Retinal pigment epithelial cell (primary cell): ENCODE results near the gene NSL1.
"Not testable (repeated sequence)": the region's sequence is repeated elsewhere in the genome, so short reads cannot be mapped to it uniquely, and the experiment has no call there.

ENCODE experiments used
- DNase-seq: peaks from one replicate; pipeline ENCODE4 v3.0.0-alpha.2; 2010; ENCODE audit warnings: low read depth
- H3K4me3 ChIP-seq: 2 replicates; pipeline ENCODE4 v1.5.1; 2011; ENCODE audit warnings: mild to moderate bottlenecking, low read length, control low read depth, moderate library complexity
- TF ChIP-seq, protein P1 (sequence below): conservative IDR thresholded peaks from 2 replicates; pipeline ENCODE4 v1.5.1; 2011; ENCODE audit warnings: low read depth, low read length, control low read depth, inconsistent platforms

The NSL1 gene

GRCh38 chr1:212728606-212729005 is 63.0 kb downstream of the NSL1 start:
- DNase-seq: no peak
- no peak overlapping the region for H3K4me3 ChIP-seq
- TF ChIP-seq, protein P1, sequence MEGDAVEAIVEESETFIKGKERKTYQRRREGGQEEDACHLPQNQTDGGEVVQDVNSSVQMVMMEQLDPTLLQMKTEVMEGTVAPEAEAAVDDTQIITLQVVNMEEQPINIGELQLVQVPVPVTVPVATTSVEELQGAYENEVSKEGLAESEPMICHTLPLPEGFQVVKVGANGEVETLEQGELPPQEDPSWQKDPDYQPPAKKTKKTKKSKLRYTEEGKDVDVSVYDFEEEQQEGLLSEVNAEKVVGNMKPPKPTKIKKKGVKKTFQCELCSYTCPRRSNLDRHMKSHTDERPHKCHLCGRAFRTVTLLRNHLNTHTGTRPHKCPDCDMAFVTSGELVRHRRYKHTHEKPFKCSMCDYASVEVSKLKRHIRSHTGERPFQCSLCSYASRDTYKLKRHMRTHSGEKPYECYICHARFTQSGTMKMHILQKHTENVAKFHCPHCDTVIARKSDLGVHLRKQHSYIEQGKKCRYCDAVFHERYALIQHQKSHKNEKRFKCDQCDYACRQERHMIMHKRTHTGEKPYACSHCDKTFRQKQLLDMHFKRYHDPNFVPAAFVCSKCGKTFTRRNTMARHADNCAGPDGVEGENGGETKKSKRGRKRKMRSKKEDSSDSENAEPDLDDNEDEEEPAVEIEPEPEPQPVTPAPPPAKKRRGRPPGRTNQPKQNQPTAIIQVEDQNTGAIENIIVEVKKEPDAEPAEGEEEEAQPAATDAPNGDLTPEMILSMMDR: no peak

DNA sequence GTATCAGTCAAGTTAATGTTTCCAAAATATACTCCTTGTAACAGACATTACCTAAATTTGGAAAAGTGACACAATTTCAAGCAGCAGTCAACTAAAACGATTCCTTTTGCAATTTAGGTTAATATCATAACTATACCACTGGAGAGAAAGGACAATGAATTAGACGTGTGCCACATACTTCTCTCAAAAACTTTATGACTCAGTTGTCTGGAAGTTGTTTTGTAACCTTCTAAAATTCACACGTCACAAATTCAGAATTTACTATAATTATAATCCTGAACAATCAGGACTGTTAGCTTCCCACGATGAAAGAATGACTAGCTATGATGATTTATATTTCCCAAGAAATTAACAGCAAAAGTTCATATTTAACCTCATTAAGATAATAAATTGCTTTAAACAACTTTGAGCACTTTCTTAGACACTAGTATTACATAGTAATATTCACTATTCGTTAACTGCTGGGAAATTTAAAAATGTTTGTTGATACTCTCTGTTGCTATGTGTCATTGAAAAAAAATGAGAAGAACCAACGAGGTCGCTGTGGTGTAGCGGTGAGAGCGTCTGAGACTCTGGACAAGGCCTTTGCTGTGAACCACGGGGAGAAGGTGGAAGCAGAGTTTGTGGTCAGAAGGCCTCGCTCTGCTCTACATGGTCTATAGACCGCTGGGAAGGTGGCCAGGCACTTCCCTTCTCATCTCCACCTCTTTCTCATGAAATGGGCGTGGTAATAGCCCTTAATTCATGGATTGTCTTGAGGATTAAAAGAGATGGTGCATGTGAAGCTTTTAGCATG is 64.0 kb downstream of the NSL1 start:
- TF ChIP-seq, protein P1: no peak
- no peak overlapping the region for H3K4me3 ChIP-seq
- no peak for DNase-seq

- not testable (repeated sequence) for DNase-seq, H3K4me3 ChIP-seq
These were observed 66.9 kb downstream of the NSL1 start for GRCh38 chr1:212724679-212725078.

GRCh38 chr1:212722270-212722957 is 69.2 kb downstream of the NSL1 start:
- no peak overlapping the region for H3K4me3 ChIP-seq
- TF ChIP-seq, protein P1: no peak
- DNase-seq: no peak

DNA sequence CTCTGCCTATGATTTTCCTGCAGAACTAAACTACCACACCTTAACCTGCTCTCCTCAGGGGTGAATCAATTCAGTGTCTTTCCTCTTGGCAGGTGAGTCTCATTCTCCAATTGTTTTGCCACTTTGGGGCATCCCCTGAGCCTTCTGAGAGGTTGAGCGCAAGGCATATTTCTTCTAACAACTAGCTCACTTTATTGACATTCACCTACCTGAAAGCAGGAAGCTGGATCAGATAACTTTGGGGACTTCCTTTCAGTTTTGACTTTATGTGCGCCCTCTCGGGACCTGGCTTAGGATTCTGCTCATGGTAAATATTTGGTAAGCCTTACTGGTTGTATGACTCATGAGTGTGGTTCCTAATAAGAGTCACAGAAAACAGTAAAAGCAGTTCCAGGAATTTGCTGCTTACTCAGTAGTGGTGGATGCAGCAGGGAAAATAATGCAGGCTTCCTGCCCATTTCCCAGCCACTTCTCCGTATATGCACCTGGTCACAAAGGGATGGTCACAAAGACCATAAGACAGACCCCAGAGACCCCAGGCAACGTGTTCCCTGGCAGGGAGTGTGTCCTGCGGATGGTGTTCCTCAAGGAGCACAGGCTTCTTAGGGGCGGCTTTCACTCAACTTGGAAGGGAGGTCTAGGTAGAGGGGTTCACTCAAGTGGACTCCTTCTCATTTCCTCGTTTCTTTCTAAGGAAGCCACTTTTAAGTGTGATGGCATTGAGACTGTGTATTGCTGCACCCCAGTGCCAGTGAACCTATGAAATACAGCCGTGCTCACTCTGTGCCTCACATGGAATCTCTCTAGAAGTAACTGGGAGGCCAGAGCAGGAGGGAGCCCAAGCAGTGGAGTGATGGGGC is 70.0 kb downstream of the NSL1 start:
- no peak for DNase-seq
- TF ChIP-seq, protein P1: no peak

DNA sequence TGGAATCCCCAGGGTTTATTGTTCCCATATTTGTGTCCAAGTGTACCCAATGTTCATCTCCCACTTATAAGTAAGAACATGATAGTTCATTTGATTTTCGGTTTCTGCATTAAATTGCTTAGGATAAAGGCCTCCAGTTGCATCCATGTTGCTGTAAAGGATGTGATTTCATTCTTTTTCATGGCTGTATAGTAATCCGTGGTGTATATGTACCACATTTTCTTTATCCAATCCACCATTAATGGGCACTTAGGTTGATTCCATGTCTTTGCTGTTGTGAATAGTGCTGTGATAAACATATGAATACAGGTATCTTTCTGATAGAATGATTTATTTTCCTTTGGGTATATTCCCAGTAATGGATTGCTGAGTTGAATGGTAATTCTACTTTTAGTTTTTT is 71.9 kb downstream of the NSL1 start:
- no peak for DNase-seq
- H3K4me3 ChIP-seq: no peak overlapping the region
- TF ChIP-seq, protein P1: no peak

More for the DNA sequence above, 70.0 kb downstream of the NSL1 start:
- H3K4me3 ChIP-seq: no peak overlapping the region

GRCh38 chr1:212718499-212718898 is 73.1 kb downstream of the NSL1 start:
- DNase-seq: no peak
- TF ChIP-seq, protein P1: no peak
- H3K4me3 ChIP-seq: no peak overlapping the region
